Measurements from ENCODE around the gene SMC1B.

DNA sequence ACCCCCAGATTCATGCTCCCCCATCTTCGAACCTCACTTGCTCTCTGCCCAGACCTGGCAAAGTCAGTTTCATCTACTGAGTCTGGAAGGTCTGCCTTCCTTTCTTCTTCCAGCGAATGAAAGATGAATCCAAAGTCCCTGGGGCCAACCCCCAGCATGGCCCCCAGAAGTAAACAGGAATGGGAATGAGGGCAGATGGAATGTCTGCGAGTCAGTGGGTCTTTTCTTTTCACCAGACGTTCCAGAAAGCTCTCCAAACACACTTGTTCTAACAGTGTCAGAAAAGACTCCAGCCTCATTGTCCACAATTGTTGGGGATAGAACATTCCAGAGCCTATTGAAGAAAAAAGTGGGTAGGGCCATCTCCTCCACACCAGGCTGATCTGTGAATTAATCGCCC, 28.7 kb upstream of the SMC1B start:
- TF ChIP-seq POLR2A (IDR thresholded peaks at IDR 0.05; ENCODE audit: low read depth, low read length) (no peak), POLR2AphosphoS5 (IDR thresholded peaks at IDR 0.05; ENCODE audit: low read depth, low read length) (no peak), PAX5 (IDR thresholded peaks at IDR 0.05; ENCODE audit: insufficient read depth, low read length, severe bottlenecking) (no peak), TAF1 (IDR thresholded peaks at IDR 0.05; ENCODE audit: low read depth, low read length) (no peak), SPI1 (IDR thresholded peaks at IDR 0.05; ENCODE audit: low read depth, low read length) (no peak)
